Type B pancreatic cell (in vitro differentiated cells): ENCODE results near the gene SYT15. TPM values are rescaled to one million over a fixed set of nuclear protein-coding genes. Genes with fewer than 3 reads are reported as not detected.

Experiments used
- DNase-seq: peaks from one replicate; pipeline ENCODE4 v3.0.0; 2021; ENCODE audit warnings: mixed read lengths; ENCODE audit not compliant: unreplicated experiment; ENCODE audit errors: extremely low spot score
- H3K27ac Mint-ChIP-seq: 2 replicates; pipeline ENCODE4 v1.8.0; 2021; ENCODE audit warnings: mild to moderate bottlenecking, mixed read lengths
- H3K27me3 Mint-ChIP-seq: 2 replicates; pipeline ENCODE4 v1.8.0; 2021; ENCODE audit warnings: mixed read lengths
- H3K36me3 Mint-ChIP-seq: 2 replicates; pipeline ENCODE4 v1.8.0; 2021; ENCODE audit warnings: mixed read lengths
- H3K4me1 Mint-ChIP-seq: one replicate; pipeline ENCODE4 v1.8.0; 2021; ENCODE audit warnings: mixed read lengths; ENCODE audit not compliant: unreplicated experiment
- H3K4me3 Mint-ChIP-seq: 2 replicates; pipeline ENCODE4 v1.8.0; 2021; ENCODE audit warnings: mild to moderate bottlenecking, mixed read lengths
- H3K9me3 Mint-ChIP-seq: 2 replicates; pipeline ENCODE4 v1.8.0; 2021; ENCODE audit warnings: mixed read lengths
- total RNA-seq: library from RNA; stranded (reverse); gene quantifications from 2 replicates; pipeline ENCODE4 v1.2.1, GENCODE V29; 2021; ENCODE audit warnings: low replicate concordance
- TF ChIP-seq, protein P1 (sequence below): fragments of 200-600 bp; sonication (generic); conservative IDR thresholded peaks from 2 replicates; pipeline ENCODE4 v1.5.0; 2021; ENCODE audit warnings: antibody characterized with exemption, mild to moderate bottlenecking

The SYT15 gene
- total RNA-seq, 1 donor from 2014 or later = 1.3 TPM

GRCh38 chr10:46550795-46551700 lies 27.9 kb upstream of the SYT15 start:
- peaks cover 5% of the 10 kb centered on the region for H3K27me3 Mint-ChIP-seq
- no peak overlapping the region for H3K27ac Mint-ChIP-seq
- no peak overlapping the region for H3K4me3 Mint-ChIP-seq
- peak; percentile 68 for DNase-seq
- TF ChIP-seq, protein P1, sequence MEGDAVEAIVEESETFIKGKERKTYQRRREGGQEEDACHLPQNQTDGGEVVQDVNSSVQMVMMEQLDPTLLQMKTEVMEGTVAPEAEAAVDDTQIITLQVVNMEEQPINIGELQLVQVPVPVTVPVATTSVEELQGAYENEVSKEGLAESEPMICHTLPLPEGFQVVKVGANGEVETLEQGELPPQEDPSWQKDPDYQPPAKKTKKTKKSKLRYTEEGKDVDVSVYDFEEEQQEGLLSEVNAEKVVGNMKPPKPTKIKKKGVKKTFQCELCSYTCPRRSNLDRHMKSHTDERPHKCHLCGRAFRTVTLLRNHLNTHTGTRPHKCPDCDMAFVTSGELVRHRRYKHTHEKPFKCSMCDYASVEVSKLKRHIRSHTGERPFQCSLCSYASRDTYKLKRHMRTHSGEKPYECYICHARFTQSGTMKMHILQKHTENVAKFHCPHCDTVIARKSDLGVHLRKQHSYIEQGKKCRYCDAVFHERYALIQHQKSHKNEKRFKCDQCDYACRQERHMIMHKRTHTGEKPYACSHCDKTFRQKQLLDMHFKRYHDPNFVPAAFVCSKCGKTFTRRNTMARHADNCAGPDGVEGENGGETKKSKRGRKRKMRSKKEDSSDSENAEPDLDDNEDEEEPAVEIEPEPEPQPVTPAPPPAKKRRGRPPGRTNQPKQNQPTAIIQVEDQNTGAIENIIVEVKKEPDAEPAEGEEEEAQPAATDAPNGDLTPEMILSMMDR = no peak
- H3K9me3 Mint-ChIP-seq = no peaks in the 10 kb centered on the region
- no peaks in the 10 kb centered on the region for H3K4me1 Mint-ChIP-seq
- H3K36me3 Mint-ChIP-seq = no peaks in the 10 kb centered on the region

GRCh38 chr10:46551701-46552525 lies 27.0 kb upstream of the SYT15 start:
- Mint-ChIP-seq H3K27me3 (peaks cover 7% of the 10 kb centered on the region), H3K36me3 (no peaks in the 10 kb centered on the region), H3K27ac (no peak overlapping the region), H3K4me1 (no peaks in the 10 kb centered on the region), H3K9me3 (no peaks in the 10 kb centered on the region), H3K4me3 (no peak overlapping the region)
- DNase-seq = peak; percentile 70
- TF ChIP-seq, protein P1 = no peak

- peak; percentile 68 for DNase-seq
- H3K9me3 Mint-ChIP-seq = no peaks in the 10 kb centered on the region
- TF ChIP-seq, protein P1 = no peak
- no peaks in the 10 kb centered on the region for H3K36me3 Mint-ChIP-seq
- H3K4me1 Mint-ChIP-seq = no peaks in the 10 kb centered on the region
- H3K27ac Mint-ChIP-seq = no peak overlapping the region
- H3K4me3 Mint-ChIP-seq = no peak overlapping the region
- peaks cover 7% of the 10 kb centered on the region for H3K27me3 Mint-ChIP-seq
Observed at GRCh38 chr10:46552526-46553237, 26.2 kb upstream of the SYT15 start.

- Mint-ChIP-seq H3K27me3 (peaks cover 7% of the 10 kb centered on the region), H3K36me3 (no peaks in the 10 kb centered on the region), H3K27ac (no peak overlapping the region), H3K9me3 (no peaks in the 10 kb centered on the region), H3K4me1 (no peaks in the 10 kb centered on the region), H3K4me3 (no peak overlapping the region)
- peak; percentile 70 for DNase-seq
- TF ChIP-seq, protein P1 = no peak
Observed at GRCh38 chr10:46553238-46554049, 25.5 kb upstream of the SYT15 start.
